ENCODE data around the gene TNFAIP8L3. TPM values are rescaled to one million over a fixed set of nuclear protein-coding genes. Genes with fewer than 3 reads are reported as not detected.

The TNFAIP8L3 gene
- total and polyA plus RNA-seq, 10 donors = 6.5 to 35.8 (median 20.8) TPM

DNA sequence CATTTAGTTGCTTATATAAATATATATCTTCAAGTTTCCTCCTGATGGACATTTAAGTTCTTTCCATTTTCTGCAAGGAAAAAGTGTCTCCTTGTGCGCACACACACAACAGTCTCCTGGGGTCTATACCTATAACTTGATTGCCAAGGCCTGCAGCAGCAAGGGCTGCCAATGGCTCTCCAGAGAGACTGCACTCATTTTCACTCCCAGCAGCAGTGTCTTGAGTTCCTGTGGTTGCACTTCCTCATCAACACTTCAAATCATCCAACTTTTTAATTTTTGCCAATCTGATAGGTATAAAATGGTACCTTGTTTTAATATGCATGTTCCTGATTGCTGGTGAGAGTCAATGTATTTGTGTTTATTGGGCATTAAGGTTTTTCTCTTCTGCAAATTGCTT, 23.1 kb downstream of the TNFAIP8L3 start:
- no peak for DNase-seq
- intact Hi-C loops (cut with DNase I; ENCODE audit: low total_unique reads) = no loop called here
- H3K36me3 ChIP-seq = no peaks in the 10 kb centered on the region
- H3K4me1 ChIP-seq = peaks cover 0 to 23% (median 6%) of the 10 kb centered on the region in 6 donors
- no peaks in the 10 kb centered on the region for H3K27me3 ChIP-seq (replicated peaks in 1 of 7)
- no peak overlapping the region for H3K27ac ChIP-seq
- H3K9me3 ChIP-seq = no peaks in the 10 kb centered on the region
- TF ChIP-seq, protein P1, sequence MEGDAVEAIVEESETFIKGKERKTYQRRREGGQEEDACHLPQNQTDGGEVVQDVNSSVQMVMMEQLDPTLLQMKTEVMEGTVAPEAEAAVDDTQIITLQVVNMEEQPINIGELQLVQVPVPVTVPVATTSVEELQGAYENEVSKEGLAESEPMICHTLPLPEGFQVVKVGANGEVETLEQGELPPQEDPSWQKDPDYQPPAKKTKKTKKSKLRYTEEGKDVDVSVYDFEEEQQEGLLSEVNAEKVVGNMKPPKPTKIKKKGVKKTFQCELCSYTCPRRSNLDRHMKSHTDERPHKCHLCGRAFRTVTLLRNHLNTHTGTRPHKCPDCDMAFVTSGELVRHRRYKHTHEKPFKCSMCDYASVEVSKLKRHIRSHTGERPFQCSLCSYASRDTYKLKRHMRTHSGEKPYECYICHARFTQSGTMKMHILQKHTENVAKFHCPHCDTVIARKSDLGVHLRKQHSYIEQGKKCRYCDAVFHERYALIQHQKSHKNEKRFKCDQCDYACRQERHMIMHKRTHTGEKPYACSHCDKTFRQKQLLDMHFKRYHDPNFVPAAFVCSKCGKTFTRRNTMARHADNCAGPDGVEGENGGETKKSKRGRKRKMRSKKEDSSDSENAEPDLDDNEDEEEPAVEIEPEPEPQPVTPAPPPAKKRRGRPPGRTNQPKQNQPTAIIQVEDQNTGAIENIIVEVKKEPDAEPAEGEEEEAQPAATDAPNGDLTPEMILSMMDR (IDR thresholded peaks at IDR 0.05 in 8 of 11, conservative IDR thresholded peaks at IDR 0.05 in 3 of 11) = no peak
- TF ChIP-seq POLR2A (IDR thresholded peaks at IDR 0.05) = no peak
- no peak for TF ChIP-seq POLR2AphosphoS5 (IDR thresholded peaks at IDR 0.05)
- 48 to 93% (median 53%) methylated on average over 1 of the region's 1 CpG for WGBS, 5 donors
- no peak overlapping the region for H3K4me3 ChIP-seq

DNA sequence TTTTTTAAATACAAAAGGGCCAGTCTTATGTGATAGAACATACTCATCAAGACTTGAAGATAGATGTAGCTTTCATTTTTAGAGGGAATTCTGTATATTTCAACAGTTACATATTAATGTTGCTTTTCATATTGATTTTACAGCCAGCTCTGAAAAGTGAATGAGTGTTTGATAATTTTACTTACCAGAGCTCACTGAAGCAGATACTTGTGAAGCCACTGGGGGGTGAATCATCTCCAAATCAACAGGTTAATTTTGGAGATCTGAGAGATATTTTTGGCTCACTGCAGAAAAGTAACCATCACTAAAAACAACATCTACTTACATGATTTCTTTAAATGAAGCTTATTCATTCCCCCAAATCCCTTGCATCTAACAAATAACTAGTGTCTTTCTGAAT, 24.7 kb downstream of the TNFAIP8L3 start:
- Histone ChIP-seq H3K4me3 (no peak overlapping the region), H3K27me3 (replicated peaks in 1 of 7) (no peaks in the 10 kb centered on the region), H3K4me1 (peaks cover 0 to 8% (median 0%) of the 10 kb centered on the region in 6 donors), H3K27ac (no peak overlapping the region), H3K9me3 (no peaks in the 10 kb centered on the region), H3K36me3 (no peaks in the 10 kb centered on the region)
- DNase-seq = no peak
- intact Hi-C loops (cut with DNase I; ENCODE audit: low total_unique reads) = no loop called here
- TF ChIP-seq POLR2AphosphoS5 (IDR thresholded peaks at IDR 0.05) (no peak), POLR2A (IDR thresholded peaks at IDR 0.05) (no peak)
- TF ChIP-seq, protein P1 (IDR thresholded peaks at IDR 0.05 in 8 of 11, conservative IDR thresholded peaks at IDR 0.05 in 3 of 11) = no peak

DNA sequence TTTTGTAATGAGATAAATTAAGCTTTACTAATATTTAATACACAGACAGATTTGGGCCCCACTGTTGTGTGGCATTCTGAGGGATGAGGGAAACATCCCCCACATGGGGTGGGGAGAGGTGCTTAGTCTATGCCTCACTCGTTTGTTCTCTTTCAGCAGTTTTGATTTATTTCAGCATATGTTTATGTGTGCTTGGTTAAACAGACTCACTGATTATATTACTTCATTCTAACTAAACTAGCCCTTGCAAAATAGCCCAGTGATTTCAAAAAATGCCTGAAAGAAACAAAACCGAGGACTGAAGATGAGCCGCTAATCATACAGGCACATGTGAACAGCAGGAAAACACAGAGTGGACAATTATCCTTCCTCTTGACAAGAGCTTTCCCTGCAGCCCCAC, 27.2 kb downstream of the TNFAIP8L3 start:
- peaks cover 0 to 8% (median 0%) of the 10 kb centered on the region in 6 donors for H3K4me1 ChIP-seq
- TF ChIP-seq, protein P1 (IDR thresholded peaks at IDR 0.05 in 8 of 11, conservative IDR thresholded peaks at IDR 0.05 in 3 of 11) = no peak
- TF ChIP-seq POLR2AphosphoS5 (IDR thresholded peaks at IDR 0.05) = no peak
- no peak for TF ChIP-seq POLR2A (IDR thresholded peaks at IDR 0.05)
- H3K27ac ChIP-seq = peak overlapping the region in 2 of 8 donors; percentile 18 to 47
- H3K9me3 ChIP-seq = no peaks in the 10 kb centered on the region
- no peak overlapping the region for H3K4me3 ChIP-seq
- WGBS, 5 donors = 81 to 88% (median 83%) methylated on average over 3 of the region's 3 CpGs
- H3K36me3 ChIP-seq = no peaks in the 10 kb centered on the region
- intact Hi-C loops (cut with DNase I; ENCODE audit: low total_unique reads) = no loop called here
- H3K27me3 ChIP-seq (replicated peaks in 1 of 7) = peaks cover 0 to 4% (median 0%) of the 10 kb centered on the region in 7 donors
- DNase-seq = no peak

DNA sequence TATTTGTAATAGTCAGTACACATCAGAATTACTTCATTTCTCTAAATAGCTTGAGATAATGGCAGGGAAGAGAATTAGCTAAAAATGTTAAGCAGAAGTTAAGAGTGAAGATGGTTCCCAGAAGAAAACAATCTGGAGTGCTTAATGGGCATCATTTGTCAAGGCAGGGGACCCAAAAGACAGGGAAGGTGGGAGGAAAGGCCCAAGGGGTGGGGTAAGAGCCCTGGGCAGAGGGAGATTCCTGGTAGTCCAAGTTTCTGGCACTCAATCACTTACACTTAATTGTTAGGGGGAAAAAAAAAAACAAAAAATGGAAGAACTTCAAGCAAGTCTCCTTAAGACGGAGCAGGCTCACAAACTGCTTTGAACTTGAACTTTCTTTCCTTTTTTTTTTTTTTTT, 28.9 kb downstream of the TNFAIP8L3 start:
- Histone ChIP-seq H3K27ac (peak overlapping the region in 7 of 8 donors; percentile 9 to 58 (median 36)), H3K27me3 (replicated peaks in 1 of 7) (peaks cover 0 to 4% (median 0%) of the 10 kb centered on the region in 7 donors)

More for the DNA sequence above, 28.9 kb downstream of the TNFAIP8L3 start:
- no peaks in the 10 kb centered on the region for H3K9me3 ChIP-seq
- H3K4me1 ChIP-seq = peaks cover 0 to 5% (median 0%) of the 10 kb centered on the region in 6 donors
- no peaks in the 10 kb centered on the region for H3K36me3 ChIP-seq
- WGBS, 5 donors = 69 to 86% (median 83%) methylated on average over 1 of the region's 1 CpG
- TF ChIP-seq POLR2AphosphoS5 (IDR thresholded peaks at IDR 0.05) (no peak), POLR2A (IDR thresholded peaks at IDR 0.05) (no peak)
- TF ChIP-seq, protein P1 (IDR thresholded peaks at IDR 0.05 in 8 of 11, conservative IDR thresholded peaks at IDR 0.05 in 3 of 11) = no peak
- H3K4me3 ChIP-seq = no peak overlapping the region
- no peak for DNase-seq
- intact Hi-C loops (cut with DNase I; ENCODE audit: low total_unique reads) = no loop called here
